Tibial artery (tissue), 4 donors: ENCODE measurements around the gene RAX2.
"Not testable (repeated sequence)": the region's sequence is repeated elsewhere in the genome, so short reads cannot be mapped to it uniquely, and the experiment has no call there.

Experiments
- DNase-seq, 2 donors: peaks; one replicate each; pipeline ENCODE4 v3.0.0-alpha.2; 2019
- H3K27ac ChIP-seq, 2 donors: fragments of 200-600 bp; sonication (generic) in 1 of 2; 1 replicate in 1 of 2; 2 replicates in 1 of 2; pipeline ENCODE4 v1.5.1; 2018 to 2019; ENCODE audit warnings: mild to moderate bottlenecking in 1 of 2
- H3K27me3 ChIP-seq, 2 donors: fragments of 200-600 bp; sonication (generic) in 1 of 2; one replicate each; pipeline versions ENCODE4 v1.5.1 to v1.6.0; 2016 to 2019
- H3K36me3 ChIP-seq, 3 donors: fragments of 200-600 bp; sonication (generic) in 2 of 3; one replicate each; pipeline ENCODE4 v1.5.1; 2016 to 2019; ENCODE audit warnings: mild to moderate bottlenecking in 2 of 3
- H3K4me1 ChIP-seq, 4 donors: fragments of 200-600 bp; sonication (generic) in 2 of 4; 1 replicate in 3 of 4; 2 replicates in 1 of 4; pipeline ENCODE4 v1.5.1; 2016 to 2019
- H3K4me3 ChIP-seq, 2 donors: fragments of 200-600 bp; sonication (generic) in 1 of 2; 1 replicate in 1 of 2; 2 replicates in 1 of 2; pipeline ENCODE4 v1.5.1; 2018 to 2019; ENCODE audit warnings: mild to moderate bottlenecking in 2 of 2
- H3K9me3 ChIP-seq, 3 donors: fragments of 200-600 bp; sonication (generic) in 1 of 3; one replicate each; pipeline ENCODE4 v1.5.1; 2016 to 2019
- intact Hi-C: fragments of 100-400 bp; cut with DNase I; formaldehyde crosslinking; loops from one replicate; pipeline ENCODE4 v1.15.0; 2023; ENCODE audit warnings: low total_unique reads
- TF ChIP-seq, protein P1 (sequence below), 2 experiments: fragments of 200-600 bp in 1 of 2; fragments of 450-650 bp in 1 of 2; IDR thresholded peaks; one replicate each; pipeline ENCODE4 v1.5.1; 2017 to 2019; ENCODE audit warnings: antibody characterized with exemption in 2 of 2, mild to moderate bottlenecking in 1 of 2, moderate library complexity in 1 of 2

Gene RAX2

DNA sequence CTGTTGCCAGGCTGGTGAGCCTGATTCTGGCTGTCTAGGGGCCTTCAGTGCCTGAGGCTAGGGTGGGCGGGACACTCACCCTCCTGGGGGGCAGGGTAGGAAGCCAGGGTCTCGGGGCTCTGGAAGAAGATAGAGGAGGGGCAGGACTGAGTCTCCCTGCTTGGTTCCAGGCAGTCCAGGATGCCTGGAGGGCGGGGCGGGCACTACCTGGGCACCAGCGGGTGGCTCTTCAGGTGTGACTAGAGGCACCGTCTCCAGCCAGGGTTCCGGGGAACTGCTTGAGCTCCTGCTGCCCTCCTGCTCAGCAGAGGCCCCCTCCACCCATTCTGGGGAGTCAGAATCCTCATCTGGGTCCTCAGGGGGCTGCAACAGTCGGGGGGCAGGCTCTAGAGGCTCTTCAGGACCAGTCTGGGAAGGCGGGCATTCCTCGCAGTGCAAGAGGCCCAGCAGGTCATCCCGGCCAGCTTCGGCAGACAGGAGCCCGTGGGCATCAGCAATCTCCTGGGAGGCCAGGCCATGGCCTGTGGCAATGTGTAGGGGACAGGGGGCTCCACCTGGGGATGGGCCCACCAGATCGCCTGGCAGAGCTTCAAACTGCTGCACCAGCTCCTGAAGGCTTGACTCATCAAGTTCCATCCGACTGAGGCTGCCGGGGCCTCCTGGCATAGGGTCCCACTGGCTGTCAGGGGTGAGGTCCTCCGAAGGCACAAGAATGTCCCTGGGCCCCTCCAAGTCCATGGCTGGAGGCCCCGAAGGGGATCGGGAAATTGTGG, 12.4 kb downstream of the RAX2 start:
- DNase-seq: no peak
- peaks cover 0 to 43% (median 35%) of the 10 kb centered on the region in 4 donors for H3K4me1 ChIP-seq
- TF ChIP-seq, protein P1, sequence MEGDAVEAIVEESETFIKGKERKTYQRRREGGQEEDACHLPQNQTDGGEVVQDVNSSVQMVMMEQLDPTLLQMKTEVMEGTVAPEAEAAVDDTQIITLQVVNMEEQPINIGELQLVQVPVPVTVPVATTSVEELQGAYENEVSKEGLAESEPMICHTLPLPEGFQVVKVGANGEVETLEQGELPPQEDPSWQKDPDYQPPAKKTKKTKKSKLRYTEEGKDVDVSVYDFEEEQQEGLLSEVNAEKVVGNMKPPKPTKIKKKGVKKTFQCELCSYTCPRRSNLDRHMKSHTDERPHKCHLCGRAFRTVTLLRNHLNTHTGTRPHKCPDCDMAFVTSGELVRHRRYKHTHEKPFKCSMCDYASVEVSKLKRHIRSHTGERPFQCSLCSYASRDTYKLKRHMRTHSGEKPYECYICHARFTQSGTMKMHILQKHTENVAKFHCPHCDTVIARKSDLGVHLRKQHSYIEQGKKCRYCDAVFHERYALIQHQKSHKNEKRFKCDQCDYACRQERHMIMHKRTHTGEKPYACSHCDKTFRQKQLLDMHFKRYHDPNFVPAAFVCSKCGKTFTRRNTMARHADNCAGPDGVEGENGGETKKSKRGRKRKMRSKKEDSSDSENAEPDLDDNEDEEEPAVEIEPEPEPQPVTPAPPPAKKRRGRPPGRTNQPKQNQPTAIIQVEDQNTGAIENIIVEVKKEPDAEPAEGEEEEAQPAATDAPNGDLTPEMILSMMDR (IDR thresholded peaks at IDR 0.05): no peak
- no peak overlapping the region for H3K27ac ChIP-seq
- H3K27me3 ChIP-seq: no peaks in the 10 kb centered on the region
- H3K36me3 ChIP-seq: peaks cover 0 to 51% (median 24%) of the 10 kb centered on the region in 3 donors
- no peaks in the 10 kb centered on the region for H3K9me3 ChIP-seq
- intact Hi-C loops: loop anchor here (10.0 kb wide), 1 partner anchor 205 kb away; no protein-coding TSS in a partner anchor
- H3K4me3 ChIP-seq: no peak overlapping the region

DNA sequence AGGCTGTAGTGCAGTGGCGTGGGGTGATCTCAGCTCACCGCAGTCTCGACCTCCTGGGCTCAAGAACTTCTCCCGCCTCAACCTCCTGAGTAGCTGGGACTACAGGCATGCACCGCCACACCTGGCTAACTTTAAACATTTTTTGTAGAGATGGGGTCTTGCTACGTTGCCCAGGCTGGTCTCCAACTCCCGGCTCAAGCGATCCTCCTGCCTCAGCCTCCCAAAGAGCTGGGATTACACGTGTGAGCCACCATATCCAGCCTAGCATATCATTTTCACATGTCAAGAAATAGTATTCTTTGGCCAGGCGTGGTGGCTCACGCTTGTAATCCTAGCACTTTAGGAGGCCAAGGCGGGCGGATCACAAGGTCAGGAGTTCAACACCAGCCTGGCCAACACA, 13.7 kb downstream of the RAX2 start:
- H3K4me3 ChIP-seq, H3K9me3 ChIP-seq, DNase-seq, intact Hi-C loops, H3K27ac ChIP-seq, H3K27me3 ChIP-seq: not testable (repeated sequence)
- peaks cover 12 to 64% (median 35%) of the 10 kb centered on the region in 3 donors for H3K36me3 ChIP-seq
- peaks cover 0 to 34% (median 32%) of the 10 kb centered on the region in 4 donors for H3K4me1 ChIP-seq

DNA sequence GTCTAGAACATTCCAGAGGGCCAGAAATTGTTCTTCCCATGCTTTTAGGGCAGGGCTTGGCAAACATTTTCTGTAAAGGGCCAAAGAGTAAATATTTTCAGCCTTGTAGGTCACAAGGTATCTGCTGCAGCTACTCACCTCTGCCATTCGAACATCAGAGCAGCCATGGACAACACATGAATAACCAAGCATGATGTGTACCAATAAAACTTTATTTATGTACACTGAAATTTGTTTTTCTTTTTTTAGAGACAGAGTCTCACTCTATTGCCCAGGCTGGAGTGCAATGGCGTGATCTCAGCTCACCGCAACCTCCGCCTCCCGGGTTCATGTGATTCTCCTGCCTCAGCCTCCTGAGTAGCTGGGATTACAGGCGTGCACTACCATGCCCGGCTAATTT, 14.3 kb downstream of the RAX2 start:
- intact Hi-C loops, H3K27me3 ChIP-seq, DNase-seq, H3K9me3 ChIP-seq, H3K27ac ChIP-seq, H3K4me3 ChIP-seq: not testable (repeated sequence)
- Histone ChIP-seq H3K36me3 (peaks cover 15 to 70% (median 41%) of the 10 kb centered on the region in 3 donors), H3K4me1 (peaks cover 0 to 30% (median 28%) of the 10 kb centered on the region in 4 donors)

- no peaks in the 10 kb centered on the region for H3K9me3 ChIP-seq
- DNase-seq: no peak
- TF ChIP-seq, protein P1 (IDR thresholded peaks at IDR 0.05): no peak
- H3K4me3 ChIP-seq: no peak overlapping the region
- H3K36me3 ChIP-seq: peaks cover 45 to 95% (median 64%) of the 10 kb centered on the region in 3 donors
- H3K27ac ChIP-seq: no peak overlapping the region
- H3K27me3 ChIP-seq: no peaks in the 10 kb centered on the region
- intact Hi-C loops: no loop called here
- H3K4me1 ChIP-seq: peaks cover 0 to 4% (median under 1%) of the 10 kb centered on the region in 4 donors
Observed at GRCh38 chr19:3753631-3754410, 18.2 kb downstream of the RAX2 start.

DNA sequence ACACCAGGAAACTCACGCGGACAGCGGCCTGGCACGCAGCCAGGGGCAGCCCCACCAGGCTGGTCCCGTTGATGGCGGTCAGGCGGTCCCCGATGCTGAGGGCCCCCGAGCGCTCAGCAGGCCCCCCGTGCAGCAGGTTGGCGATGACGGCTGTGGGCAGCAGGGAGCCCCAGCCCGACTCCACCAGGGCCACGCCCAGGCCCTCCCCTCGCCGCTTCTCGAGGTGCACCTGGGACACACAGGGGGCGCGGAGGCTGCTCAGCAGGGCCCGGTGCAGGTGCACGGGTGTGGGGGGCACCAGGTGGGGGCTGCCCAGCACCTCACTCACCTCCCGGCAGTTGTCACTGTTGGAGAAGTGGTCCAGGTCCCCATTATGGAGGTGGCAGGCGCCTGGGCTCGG, 19.5 kb downstream of the RAX2 start:
- DNase-seq: no peak
- no peaks in the 10 kb centered on the region for H3K9me3 ChIP-seq
- intact Hi-C loops: no loop called here
- H3K27me3 ChIP-seq: peaks cover 0 to 3% of the 10 kb centered on the region in 2 donors
- H3K4me1 ChIP-seq: no peaks in the 10 kb centered on the region
- no peak overlapping the region for H3K4me3 ChIP-seq
- peaks cover 45 to 82% (median 56%) of the 10 kb centered on the region in 3 donors for H3K36me3 ChIP-seq
- H3K27ac ChIP-seq: no peak overlapping the region
- TF ChIP-seq, protein P1 (IDR thresholded peaks at IDR 0.05): no peak

DNA sequence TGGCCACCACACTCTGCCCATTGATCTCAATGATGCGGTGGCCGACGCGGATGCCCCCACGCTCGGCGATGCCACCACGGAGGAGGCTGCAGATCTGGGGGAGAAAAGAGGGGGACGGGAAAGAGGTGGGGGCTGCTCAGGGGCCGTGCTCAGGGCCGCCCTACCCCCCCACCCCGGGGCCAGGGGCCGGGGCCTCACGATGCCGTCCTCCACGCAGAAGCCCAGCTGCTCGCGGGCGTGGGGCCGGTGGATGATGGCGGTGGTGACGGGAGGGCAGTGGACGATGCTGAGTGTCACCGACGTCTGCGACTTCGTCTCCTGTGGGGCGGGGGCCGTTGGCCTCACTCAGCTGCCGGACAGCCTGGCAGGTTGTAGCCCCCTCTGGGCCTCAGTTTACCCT, 20.8 kb downstream of the RAX2 start:
- intact Hi-C loops: no loop called here

More for the DNA sequence above, 20.8 kb downstream of the RAX2 start:
- TF ChIP-seq, protein P1 (IDR thresholded peaks at IDR 0.05): no peak
- Histone ChIP-seq H3K36me3 (peaks cover 45 to 70% (median 51%) of the 10 kb centered on the region in 3 donors), H3K9me3 (no peaks in the 10 kb centered on the region), H3K27ac (no peak overlapping the region), H3K4me1 (no peaks in the 10 kb centered on the region), H3K4me3 (no peak overlapping the region), H3K27me3 (peaks cover 0 to 4% of the 10 kb centered on the region in 2 donors)
- DNase-seq: no peak
